ENCODE measurements around the gene UHMK1. TPM values are rescaled to one million over a fixed set of nuclear protein-coding genes. Genes with fewer than 3 reads are reported as not detected.
"Not testable (repeated sequence)": the region's sequence is repeated elsewhere in the genome, so short reads cannot be mapped to it uniquely, and the experiment has no call there.

Gene UHMK1
- total RNA-seq (29.7 TPM), polyA plus RNA-seq (26.8 TPM)
- long read RNA-seq, donor 1, full-length matches to known transcripts: 1 of 1 reads
- long read RNA-seq, donor 1, partial matches to known transcripts: 0 of 1 reads
- long read RNA-seq, donor 1, other reads (novel, unspliced or antisense): 0 of 1 reads
- long read RNA-seq, donor 2, full-length matches to known transcripts: 19 of 24 reads
- long read RNA-seq, donor 2, partial matches to known transcripts: 5 of 24 reads
- long read RNA-seq, donor 2, other reads (novel, unspliced or antisense): 0 of 24 reads
- long read RNA-seq, donor 3, full-length matches to known transcripts: 8 of 8 reads
- long read RNA-seq, donor 3, partial matches to known transcripts: 0 of 8 reads
- long read RNA-seq, donor 3, other reads (novel, unspliced or antisense): 0 of 8 reads
- long read RNA-seq, donor 4, full-length matches to known transcripts: 4 of 4 reads
- long read RNA-seq, donor 4, partial matches to known transcripts: 0 of 4 reads
- long read RNA-seq, donor 4, other reads (novel, unspliced or antisense): 0 of 4 reads
- long read RNA-seq, donor 5, full-length matches to known transcripts: 9 of 9 reads
- long read RNA-seq, donor 5, partial matches to known transcripts: 0 of 9 reads
- long read RNA-seq, donor 5, other reads (novel, unspliced or antisense): 0 of 9 reads
- long read RNA-seq, donor 6, full-length matches to known transcripts: 7 of 18 reads
- long read RNA-seq, donor 6, partial matches to known transcripts: 11 of 18 reads
- long read RNA-seq, donor 6, other reads (novel, unspliced or antisense): 0 of 18 reads
- long read RNA-seq, donor 7, full-length matches to known transcripts: 9 of 9 reads
- long read RNA-seq, donor 7, partial matches to known transcripts: 0 of 9 reads
- long read RNA-seq, donor 7, other reads (novel, unspliced or antisense): 0 of 9 reads
- long read RNA-seq, donor 8, full-length matches to known transcripts: 6 of 6 reads
- long read RNA-seq, donor 8, partial matches to known transcripts: 0 of 6 reads
- long read RNA-seq, donor 8, other reads (novel, unspliced or antisense): 0 of 6 reads
- long read RNA-seq, donor 9, full-length matches to known transcripts: 8 of 8 reads
- long read RNA-seq, donor 9, partial matches to known transcripts: 0 of 8 reads
- long read RNA-seq, donor 9, other reads (novel, unspliced or antisense): 0 of 8 reads
- long read RNA-seq, donor 10, full-length matches to known transcripts: 5 of 5 reads
- long read RNA-seq, donor 10, partial matches to known transcripts: 0 of 5 reads
- long read RNA-seq, donor 10, other reads (novel, unspliced or antisense): 0 of 5 reads

- peak; percentile 72 to 96 (median 87) for DNase-seq (ENCODE audit: low read depth in 6 of 9, low spot score in 9 of 9)
- under 1% methylated on average over 61 of the region's 61 CpGs for WGBS
- Histone ChIP-seq H3K9me3 (ENCODE audit: control insufficient read depth in 2 of 2, insufficient read depth in 1 of 2, low read length in 1 of 2) (no peaks in the 10 kb centered on the region), H3K27ac (ENCODE audit: low read depth in 1 of 2, low read length in 1 of 2) (peak within 1 kb of the TSS; percentile 93 to 97), H3K27me3 (ENCODE audit: control insufficient read depth in 2 of 2, insufficient read depth in 1 of 2, low read length in 1 of 2) (no peaks in the 10 kb centered on the region), H3K4me1 (ENCODE audit: control insufficient read depth in 2 of 2, insufficient read depth in 2 of 2, low read length in 2 of 2) (peaks cover 4 to 9% of the 10 kb centered on the region in 2 donors), H3K36me3 (ENCODE audit: control insufficient read depth in 2 of 2, insufficient read depth in 2 of 2, low read length in 1 of 2) (peaks cover 15 to 17% of the 10 kb centered on the region in 2 donors), H3K4me3 (ENCODE audit: low read length in 2 of 2) (peak within 1 kb of the TSS; percentile 82 to 91)
Observed at GRCh38 chr1:162497723-162498495, at the start of gene UHMK1. Gene UHMK1 (plus strand): TSS chr1:162497818. CDS start chr1:162498001, 183 bp downstream.

DNA sequence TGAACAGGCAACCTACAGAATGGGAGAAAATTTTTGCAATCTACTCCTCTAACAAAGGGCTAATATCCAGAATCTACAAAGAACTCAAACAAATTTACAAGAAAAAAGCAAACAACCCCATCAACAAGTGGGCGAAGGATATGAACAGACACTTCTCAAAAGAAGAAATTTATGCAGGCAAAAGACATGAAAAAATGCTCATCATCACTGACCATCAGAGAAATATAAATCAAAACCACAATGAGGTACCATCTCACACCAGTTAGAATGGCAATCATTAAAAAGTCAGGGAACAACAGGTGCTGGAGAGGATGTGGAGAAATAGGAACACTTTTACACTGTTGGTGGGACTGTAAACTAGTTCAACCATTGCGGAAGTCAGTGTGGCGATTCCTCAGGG lies 43.3 kb upstream of the UHMK1 start:
- not testable (repeated sequence) for H3K27ac ChIP-seq (ENCODE audit: low read depth in 1 of 2, low read length in 1 of 2); H3K27me3 ChIP-seq (ENCODE audit: control insufficient read depth in 2 of 2, insufficient read depth in 1 of 2, low read length in 1 of 2); H3K9me3 ChIP-seq (ENCODE audit: control insufficient read depth in 2 of 2, insufficient read depth in 1 of 2, low read length in 1 of 2); H3K36me3 ChIP-seq (ENCODE audit: control insufficient read depth in 2 of 2, insufficient read depth in 2 of 2, low read length in 1 of 2); H3K4me1 ChIP-seq (ENCODE audit: control insufficient read depth in 2 of 2, insufficient read depth in 2 of 2, low read length in 2 of 2); H3K4me3 ChIP-seq (ENCODE audit: low read length in 2 of 2); DNase-seq (ENCODE audit: low read depth in 6 of 9, low spot score in 9 of 9)
- 100% methylated on average over 1 of the region's 3 CpGs for WGBS

GRCh38 chr1:162456323-162456722 lies 41.3 kb upstream of the UHMK1 start:
- no peaks in the 10 kb centered on the region for H3K9me3 ChIP-seq (ENCODE audit: control insufficient read depth in 2 of 2, insufficient read depth in 1 of 2, low read length in 1 of 2)
- DNase-seq (ENCODE audit: low read depth in 6 of 9, low spot score in 9 of 9): no peak
- no peaks in the 10 kb centered on the region for H3K36me3 ChIP-seq (ENCODE audit: control insufficient read depth in 2 of 2, insufficient read depth in 2 of 2, low read length in 1 of 2)
- WGBS: 95% methylated on average over 4 of the region's 4 CpGs
- no peaks in the 10 kb centered on the region for H3K27me3 ChIP-seq (ENCODE audit: control insufficient read depth in 2 of 2, insufficient read depth in 1 of 2, low read length in 1 of 2)
- H3K4me3 ChIP-seq (ENCODE audit: low read length in 2 of 2): no peak overlapping the region
- no peaks in the 10 kb centered on the region for H3K4me1 ChIP-seq (ENCODE audit: control insufficient read depth in 2 of 2, insufficient read depth in 2 of 2, low read length in 2 of 2)
- no peak overlapping the region for H3K27ac ChIP-seq (ENCODE audit: low read depth in 1 of 2, low read length in 1 of 2)

- no peaks in the 10 kb centered on the region for H3K27me3 ChIP-seq (ENCODE audit: control insufficient read depth in 2 of 2, insufficient read depth in 1 of 2, low read length in 1 of 2)
- no peak for DNase-seq (ENCODE audit: low read depth in 6 of 9, low spot score in 9 of 9)
- no peaks in the 10 kb centered on the region for H3K36me3 ChIP-seq (ENCODE audit: control insufficient read depth in 2 of 2, insufficient read depth in 2 of 2, low read length in 1 of 2)
- no peak overlapping the region for H3K27ac ChIP-seq (ENCODE audit: low read depth in 1 of 2, low read length in 1 of 2)
- no peaks in the 10 kb centered on the region for H3K9me3 ChIP-seq (ENCODE audit: control insufficient read depth in 2 of 2, insufficient read depth in 1 of 2, low read length in 1 of 2)
- no peak overlapping the region for H3K4me3 ChIP-seq (ENCODE audit: low read length in 2 of 2)
- H3K4me1 ChIP-seq (ENCODE audit: control insufficient read depth in 2 of 2, insufficient read depth in 2 of 2, low read length in 2 of 2): no peaks in the 10 kb centered on the region
- 96% methylated on average over 5 of the region's 5 CpGs for WGBS
Observed at GRCh38 chr1:162458236-162458635, 39.4 kb upstream of the UHMK1 start.

GRCh38 chr1:162462425-162462824 lies 35.2 kb upstream of the UHMK1 start:
- H3K36me3 ChIP-seq (ENCODE audit: control insufficient read depth in 2 of 2, insufficient read depth in 2 of 2, low read length in 1 of 2); H3K9me3 ChIP-seq (ENCODE audit: control insufficient read depth in 2 of 2, insufficient read depth in 1 of 2, low read length in 1 of 2); H3K4me3 ChIP-seq (ENCODE audit: low read length in 2 of 2); H3K4me1 ChIP-seq (ENCODE audit: control insufficient read depth in 2 of 2, insufficient read depth in 2 of 2, low read length in 2 of 2); H3K27me3 ChIP-seq (ENCODE audit: control insufficient read depth in 2 of 2, insufficient read depth in 1 of 2, low read length in 1 of 2); H3K27ac ChIP-seq (ENCODE audit: low read depth in 1 of 2, low read length in 1 of 2); DNase-seq (ENCODE audit: low read depth in 6 of 9, low spot score in 9 of 9): not testable (repeated sequence)
- 97% methylated on average over 2 of the region's 2 CpGs for WGBS

DNA sequence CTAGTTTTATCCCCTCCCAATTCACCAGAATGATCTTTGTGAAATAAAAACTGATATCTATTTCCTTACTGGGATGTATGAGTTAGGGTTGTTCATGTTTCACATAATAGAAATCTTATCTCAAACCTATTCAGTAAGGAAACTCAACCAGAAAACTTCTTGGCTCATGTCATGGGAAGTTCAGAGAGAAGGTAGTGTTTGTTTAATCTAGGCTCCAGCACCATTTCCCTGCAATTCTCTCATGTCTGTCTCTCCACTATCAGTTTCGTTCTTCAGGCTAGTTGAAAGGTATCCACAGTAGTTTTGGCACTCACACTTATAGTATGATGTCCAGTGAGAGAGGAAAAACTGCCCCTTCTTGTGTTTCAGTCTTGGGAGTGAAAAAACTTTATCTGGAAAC lies 34.6 kb upstream of the UHMK1 start:
- DNase-seq (ENCODE audit: low read depth in 6 of 9, low spot score in 9 of 9): no peak
- Histone ChIP-seq H3K36me3 (ENCODE audit: control insufficient read depth in 2 of 2, insufficient read depth in 2 of 2, low read length in 1 of 2) (no peaks in the 10 kb centered on the region), H3K4me3 (ENCODE audit: low read length in 2 of 2) (no peak overlapping the region), H3K27ac (ENCODE audit: low read depth in 1 of 2, low read length in 1 of 2) (no peak overlapping the region), H3K27me3 (ENCODE audit: control insufficient read depth in 2 of 2, insufficient read depth in 1 of 2, low read length in 1 of 2) (no peaks in the 10 kb centered on the region), H3K9me3 (ENCODE audit: control insufficient read depth in 2 of 2, insufficient read depth in 1 of 2, low read length in 1 of 2) (no peaks in the 10 kb centered on the region), H3K4me1 (ENCODE audit: control insufficient read depth in 2 of 2, insufficient read depth in 2 of 2, low read length in 2 of 2) (no peaks in the 10 kb centered on the region)
- 86% methylated on average over 1 of the region's 1 CpG for WGBS

DNA sequence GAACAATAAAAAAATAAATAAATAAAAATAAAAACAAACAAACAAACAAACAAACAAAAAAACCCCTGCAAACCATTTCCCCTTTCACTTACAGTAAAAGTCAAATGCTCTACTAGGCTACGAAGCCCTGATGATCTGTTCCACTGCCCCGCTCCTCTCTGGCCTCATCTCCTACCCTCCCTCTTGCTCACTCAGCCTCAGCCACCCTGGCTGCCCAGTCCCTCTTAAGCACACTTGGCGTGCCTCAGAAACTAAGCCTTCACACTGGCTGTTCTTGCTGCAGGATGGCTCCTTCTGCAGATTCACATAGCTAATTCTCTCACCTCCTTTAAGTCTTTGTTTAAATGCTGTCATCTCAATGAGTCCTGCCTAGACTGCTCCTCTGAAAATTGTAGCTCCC lies 30.8 kb upstream of the UHMK1 start:
- 94% methylated on average over 3 of the region's 3 CpGs for WGBS
- Histone ChIP-seq H3K4me1 (ENCODE audit: control insufficient read depth in 2 of 2, insufficient read depth in 2 of 2, low read length in 2 of 2) (no peaks in the 10 kb centered on the region), H3K4me3 (ENCODE audit: low read length in 2 of 2) (no peak overlapping the region), H3K27me3 (ENCODE audit: control insufficient read depth in 2 of 2, insufficient read depth in 1 of 2, low read length in 1 of 2) (no peaks in the 10 kb centered on the region), H3K36me3 (ENCODE audit: control insufficient read depth in 2 of 2, insufficient read depth in 2 of 2, low read length in 1 of 2) (no peaks in the 10 kb centered on the region), H3K9me3 (ENCODE audit: control insufficient read depth in 2 of 2, insufficient read depth in 1 of 2, low read length in 1 of 2) (no peaks in the 10 kb centered on the region), H3K27ac (ENCODE audit: low read depth in 1 of 2, low read length in 1 of 2) (no peak overlapping the region)
- DNase-seq (ENCODE audit: low read depth in 6 of 9, low spot score in 9 of 9): no peak

GRCh38 chr1:162470216-162470615 lies 27.4 kb upstream of the UHMK1 start:
- no peaks in the 10 kb centered on the region for H3K27me3 ChIP-seq (ENCODE audit: control insufficient read depth in 2 of 2, insufficient read depth in 1 of 2, low read length in 1 of 2)
- H3K36me3 ChIP-seq (ENCODE audit: control insufficient read depth in 2 of 2, insufficient read depth in 2 of 2, low read length in 1 of 2): no peaks in the 10 kb centered on the region
- 94% methylated on average over 2 of the region's 2 CpGs for WGBS
- no peaks in the 10 kb centered on the region for H3K4me1 ChIP-seq (ENCODE audit: control insufficient read depth in 2 of 2, insufficient read depth in 2 of 2, low read length in 2 of 2)
- H3K9me3 ChIP-seq (ENCODE audit: control insufficient read depth in 2 of 2, insufficient read depth in 1 of 2, low read length in 1 of 2): no peaks in the 10 kb centered on the region
- DNase-seq (ENCODE audit: low read depth in 6 of 9, low spot score in 9 of 9): no peak
- no peak overlapping the region for H3K4me3 ChIP-seq (ENCODE audit: low read length in 2 of 2)
- H3K27ac ChIP-seq (ENCODE audit: low read depth in 1 of 2, low read length in 1 of 2): no peak overlapping the region
